Measurements from ENCODE around the gene C15orf61. TPM values are rescaled to one million over a fixed set of nuclear protein-coding genes. Genes with fewer than 3 reads are reported as not detected.
A peak's percentile ranks its signal among the peaks of the same experiment; 100 is the strongest.

The C15orf61 gene
- total RNA-seq, 2 donors from 2014 or later = 2.9 to 4.2 TPM

DNA sequence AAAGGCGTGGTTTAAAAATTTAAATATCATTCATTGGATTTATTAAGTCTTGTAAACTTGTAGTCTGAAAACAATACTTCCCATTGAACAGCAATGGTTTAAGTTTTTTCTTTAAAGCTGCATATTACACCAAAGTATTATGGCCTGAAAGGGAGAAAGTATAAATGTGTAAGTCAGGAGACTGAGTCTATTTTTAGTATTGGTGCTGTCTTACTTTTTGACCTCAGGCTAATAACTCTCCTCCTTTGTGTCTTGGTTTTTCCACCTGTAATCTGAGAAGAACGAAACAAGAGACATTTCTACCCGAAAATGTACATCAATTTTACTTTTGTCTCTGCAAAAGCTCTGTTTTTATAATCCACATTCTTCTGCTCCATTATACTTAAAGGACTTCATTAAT, 7.6 kb downstream of the C15orf61 start:
- Mint-ChIP-seq H3K4me1 (no peaks in the 10 kb centered on the region), H3K4me3 (no peak overlapping the region), H3K9me3 (no peaks in the 10 kb centered on the region), H3K36me3 (ENCODE audit: low read depth) (peaks cover 26% of the 10 kb centered on the region), H3K27ac (no peak overlapping the region), H3K27me3 (no peaks in the 10 kb centered on the region)
- no peak for ATAC-seq (replicated peaks)

DNA sequence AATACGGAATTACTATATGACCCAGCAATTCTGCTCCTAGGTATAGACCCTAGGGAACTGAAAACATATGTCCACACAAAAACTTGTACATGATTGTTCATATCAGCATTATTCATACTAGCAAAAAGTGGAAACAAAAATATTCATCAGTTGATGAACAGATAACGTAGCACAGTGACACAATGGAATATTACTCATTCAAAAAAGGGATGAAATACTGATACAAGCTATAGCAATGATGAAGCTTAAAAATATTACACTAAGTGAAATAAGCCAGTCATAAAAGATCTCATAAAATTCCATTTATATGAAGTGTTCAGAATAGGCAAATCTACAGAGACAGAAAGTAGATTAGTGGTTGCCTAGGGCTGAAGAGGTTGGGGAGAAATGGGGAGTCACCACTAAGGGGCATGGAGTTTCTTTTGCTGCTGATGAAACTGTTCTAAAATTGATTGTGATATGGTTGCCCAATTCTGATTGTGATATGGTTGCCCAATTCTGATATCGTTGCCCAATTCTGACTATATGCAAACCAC, 10.5 kb downstream of the C15orf61 start:
- H3K4me1 Mint-ChIP-seq = no peaks in the 10 kb centered on the region
- no peak overlapping the region for H3K27ac Mint-ChIP-seq
- H3K4me3 Mint-ChIP-seq = no peak overlapping the region
- H3K9me3 Mint-ChIP-seq = no peaks in the 10 kb centered on the region
- ATAC-seq (replicated peaks) = peak; percentile 86
- no peaks in the 10 kb centered on the region for H3K27me3 Mint-ChIP-seq
- H3K36me3 Mint-ChIP-seq (ENCODE audit: low read depth) = peaks cover 18% of the 10 kb centered on the region

DNA sequence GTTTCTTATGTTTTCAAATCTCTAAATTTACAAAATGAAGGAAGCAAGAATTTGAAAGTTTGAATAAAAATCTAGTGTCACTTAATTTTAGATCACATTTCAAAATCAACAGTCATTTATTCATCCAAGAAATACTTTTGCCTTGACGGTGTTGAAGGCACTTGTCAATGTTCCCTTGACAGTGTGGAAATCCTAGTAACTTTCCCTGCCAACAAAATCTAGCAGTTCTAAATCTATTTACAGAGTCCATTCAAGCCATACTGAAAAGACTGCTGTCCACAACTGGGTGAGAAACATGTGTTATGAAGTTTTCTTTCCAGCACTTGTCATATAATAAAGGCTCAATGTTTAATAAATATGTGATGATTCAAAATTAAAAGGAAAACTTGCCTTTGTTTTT, 12.9 kb downstream of the C15orf61 start:
- Mint-ChIP-seq H3K27ac (no peak overlapping the region), H3K4me1 (peaks cover 4% of the 10 kb centered on the region), H3K36me3 (ENCODE audit: low read depth) (peaks cover under 1% of the 10 kb centered on the region), H3K4me3 (no peak overlapping the region), H3K27me3 (no peaks in the 10 kb centered on the region), H3K9me3 (no peaks in the 10 kb centered on the region)
- ATAC-seq (replicated peaks) = no peak

DNA sequence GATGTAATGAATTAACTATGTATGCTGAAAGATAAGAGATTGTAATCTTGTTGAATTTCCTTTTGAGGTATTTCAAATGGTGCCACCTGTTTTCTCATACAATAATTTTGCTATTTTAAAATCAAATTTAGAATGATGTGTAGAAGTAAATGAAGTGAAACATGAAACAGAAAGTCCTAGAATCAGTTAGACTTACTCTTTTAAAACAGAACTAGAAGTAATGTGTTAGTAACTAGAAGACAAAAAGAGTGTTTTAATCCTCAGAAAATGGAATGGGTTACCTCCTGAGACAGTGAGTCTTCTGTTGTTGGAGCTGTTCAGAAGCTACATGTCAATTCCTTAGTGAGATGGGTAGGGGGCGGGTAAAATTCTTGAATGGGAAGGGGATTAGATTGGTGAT, 13.4 kb downstream of the C15orf61 start:
- Mint-ChIP-seq H3K27me3 (no peaks in the 10 kb centered on the region), H3K36me3 (ENCODE audit: low read depth) (no peaks in the 10 kb centered on the region), H3K4me3 (no peak overlapping the region), H3K4me1 (peaks cover 4% of the 10 kb centered on the region), H3K27ac (no peak overlapping the region), H3K9me3 (no peaks in the 10 kb centered on the region)
- ATAC-seq (replicated peaks) = no peak

DNA sequence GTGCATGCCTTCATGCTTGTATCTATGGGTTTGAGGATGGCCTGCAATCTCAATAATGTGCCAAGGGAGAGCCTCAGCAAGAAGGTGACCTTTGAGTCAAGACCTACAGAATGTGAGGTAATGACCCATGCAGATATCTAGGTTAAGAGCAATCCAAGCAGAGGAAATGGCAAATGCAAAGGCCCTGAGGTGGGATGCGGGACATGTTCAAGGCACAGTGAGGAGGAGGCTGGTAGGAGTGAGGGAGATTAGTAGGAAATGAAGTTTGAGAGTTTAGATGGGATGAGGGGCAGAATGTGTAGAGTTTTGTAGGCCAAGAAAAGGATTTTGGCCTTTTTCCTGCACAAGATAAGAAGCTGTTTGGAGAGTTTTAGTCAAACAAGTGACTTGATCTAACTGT, 16.8 kb downstream of the C15orf61 start:
- H3K4me1 Mint-ChIP-seq = peaks cover 9% of the 10 kb centered on the region
- no peak overlapping the region for H3K4me3 Mint-ChIP-seq
- H3K27ac Mint-ChIP-seq = no peak overlapping the region
- ATAC-seq (replicated peaks) = no peak
- H3K9me3 Mint-ChIP-seq = no peaks in the 10 kb centered on the region
- H3K27me3 Mint-ChIP-seq = no peaks in the 10 kb centered on the region
- no peaks in the 10 kb centered on the region for H3K36me3 Mint-ChIP-seq (ENCODE audit: low read depth)

DNA sequence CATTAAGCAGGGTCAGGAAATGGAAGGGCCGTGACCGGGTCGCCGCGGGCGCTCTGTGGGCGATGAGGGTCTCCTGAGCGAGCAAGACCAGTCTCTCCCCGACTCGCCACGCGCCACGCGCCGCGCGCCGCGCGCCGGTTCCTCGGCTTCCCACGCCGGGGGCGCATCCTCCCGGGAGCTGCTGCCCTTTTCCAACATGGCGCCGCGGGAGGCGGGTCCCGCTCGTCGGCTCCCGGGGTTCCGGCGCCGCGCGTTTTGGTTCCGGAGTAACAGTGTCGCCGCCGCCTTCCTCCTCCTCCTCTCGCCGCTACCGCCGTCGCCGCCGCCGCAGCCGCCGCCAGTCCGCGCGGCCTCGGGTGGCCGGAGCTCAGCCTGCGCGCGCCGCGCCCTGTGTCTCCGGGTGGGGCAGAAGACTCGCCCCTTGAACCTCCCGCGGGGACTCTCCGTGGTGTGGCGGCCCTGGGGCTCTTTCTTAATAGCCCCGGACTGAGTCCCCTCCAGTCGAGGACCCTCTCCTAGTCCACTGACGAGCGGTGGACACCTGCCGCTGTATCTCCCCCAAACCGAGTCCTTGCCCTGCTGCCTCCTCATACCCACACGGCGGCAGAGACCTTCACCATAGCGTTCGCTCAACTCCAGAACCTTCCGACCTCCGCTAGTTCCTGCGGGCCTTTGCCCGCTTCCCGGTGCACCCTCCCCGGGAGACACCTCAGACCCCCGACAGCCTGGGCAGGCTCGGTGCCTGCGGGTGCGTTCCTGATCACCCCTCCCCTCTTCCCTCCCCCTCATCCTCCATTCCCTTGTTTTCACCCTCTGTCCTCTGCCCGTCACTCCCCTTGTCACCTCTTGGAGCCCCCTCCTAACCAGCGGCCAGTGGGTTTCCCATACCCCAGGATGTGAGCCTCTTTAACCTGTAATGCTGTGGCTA, 21.8 kb downstream of the C15orf61 start, which contains the start of gene MAP2K5:
MAP2K5 (plus strand) TSS at position 284 of the 928 bp plus-strand sequence; CDS start at position 917, 633 bp downstream.
- Mint-ChIP-seq H3K36me3 (ENCODE audit: low read depth) (peaks cover under 1% of the 10 kb centered on the region), H3K9me3 (no peaks in the 10 kb centered on the region), H3K4me3 (peak within 1 kb of the TSS; percentile 97), H3K27ac (peak within 1 kb of the TSS; percentile 91), H3K4me1 (peaks cover 19% of the 10 kb centered on the region), H3K27me3 (no peaks in the 10 kb centered on the region)
- ATAC-seq (replicated peaks) = peak; percentile 80

DNA sequence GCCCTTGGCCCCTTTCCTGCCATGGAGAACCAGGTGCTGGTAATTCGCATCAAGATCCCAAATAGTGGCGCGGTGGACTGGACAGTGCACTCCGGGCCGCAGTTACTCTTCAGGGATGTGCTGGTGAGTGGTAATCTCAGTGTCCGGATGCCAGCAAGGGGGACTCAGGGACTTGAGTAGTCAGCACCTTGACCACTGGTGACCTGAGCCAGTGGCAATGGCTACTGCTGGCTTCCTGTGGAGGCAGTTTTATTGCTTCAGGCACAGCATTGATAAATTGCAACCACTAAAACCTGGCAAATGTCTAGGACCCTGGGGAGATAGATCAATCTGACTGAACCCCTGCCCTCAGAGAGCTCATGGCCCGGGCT, 22.4 kb downstream of the C15orf61 start:
- Mint-ChIP-seq H3K27ac (peak overlapping the region; percentile 81), H3K4me1 (peaks cover 16% of the 10 kb centered on the region), H3K36me3 (ENCODE audit: low read depth) (peaks cover 5% of the 10 kb centered on the region), H3K9me3 (no peaks in the 10 kb centered on the region), H3K4me3 (peak overlapping the region; percentile 97), H3K27me3 (no peaks in the 10 kb centered on the region)
- ATAC-seq (replicated peaks) = no peak

DNA sequence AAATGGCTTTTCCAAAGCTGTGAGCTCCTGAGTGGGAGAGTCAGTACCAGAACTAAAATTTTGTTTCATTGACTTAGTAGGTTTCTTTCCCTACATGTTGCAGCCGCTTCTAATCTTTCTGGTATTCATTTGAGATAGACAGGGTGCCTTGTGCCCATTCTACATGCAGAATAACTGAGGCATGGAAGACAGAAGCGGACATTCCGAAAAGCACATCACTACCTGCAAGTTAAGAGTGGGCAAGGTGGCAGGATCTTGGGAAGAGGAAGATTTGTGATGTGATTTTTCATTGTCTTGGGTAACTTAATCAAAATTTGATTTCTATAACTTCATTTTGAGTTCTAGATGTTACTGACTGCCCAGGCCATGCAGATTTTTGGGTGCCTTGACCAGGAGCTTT, 23.5 kb downstream of the C15orf61 start:
- Mint-ChIP-seq H3K4me1 (peaks cover 15% of the 10 kb centered on the region), H3K4me3 (peak overlapping the region; percentile 97)
- ATAC-seq (replicated peaks) = no peak

DNA sequence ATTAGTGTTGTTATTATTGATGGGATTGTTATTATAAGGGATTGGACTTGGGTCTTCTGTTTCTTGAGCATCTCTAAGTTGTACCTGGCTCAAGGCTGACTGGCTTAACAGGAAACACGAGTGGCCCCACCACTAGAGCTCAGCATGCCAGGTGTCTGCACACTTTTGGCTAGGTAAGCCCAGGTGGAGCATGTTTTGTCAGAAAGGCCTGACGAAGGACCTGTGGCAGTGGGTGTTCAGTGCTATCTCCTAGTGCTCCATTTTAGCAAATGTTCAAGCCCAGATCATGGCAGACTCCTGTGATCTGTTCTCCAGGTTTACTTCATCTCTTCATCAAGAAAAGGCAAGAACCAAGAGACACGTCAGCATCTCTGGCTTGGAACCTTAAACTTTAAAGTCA, 24.9 kb downstream of the C15orf61 start:
- Mint-ChIP-seq H3K9me3 (no peaks in the 10 kb centered on the region), H3K36me3 (ENCODE audit: low read depth) (peaks cover 24% of the 10 kb centered on the region), H3K4me1 (peaks cover 11% of the 10 kb centered on the region), H3K27me3 (no peaks in the 10 kb centered on the region), H3K27ac (no peak overlapping the region), H3K4me3 (no peak overlapping the region)
- ATAC-seq (replicated peaks) = no peak

More for the DNA sequence above, 23.5 kb downstream of the C15orf61 start:
- no peak overlapping the region for H3K27ac Mint-ChIP-seq
- H3K27me3 Mint-ChIP-seq = no peaks in the 10 kb centered on the region
- H3K9me3 Mint-ChIP-seq = no peaks in the 10 kb centered on the region
- peaks cover 12% of the 10 kb centered on the region for H3K36me3 Mint-ChIP-seq (ENCODE audit: low read depth)

DNA sequence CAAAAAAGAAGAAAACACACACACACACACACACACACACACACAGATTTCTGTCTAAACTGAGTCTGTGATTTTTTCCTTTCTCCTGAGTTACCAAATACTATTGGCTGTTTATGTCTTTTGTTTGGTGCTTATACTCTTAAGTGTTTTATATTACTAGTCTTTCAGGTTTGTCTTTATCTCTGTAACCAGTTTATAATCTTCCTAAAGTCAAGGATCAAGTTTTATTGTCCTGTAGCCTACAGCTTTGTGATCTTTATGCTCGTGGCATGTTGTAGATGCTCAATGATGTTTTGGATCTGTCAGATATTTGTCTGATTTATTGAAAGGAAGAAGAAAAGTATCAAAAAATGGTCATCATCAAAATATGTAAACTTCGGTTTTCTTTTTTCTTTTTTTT, 26.1 kb downstream of the C15orf61 start:
- Mint-ChIP-seq H3K36me3 (ENCODE audit: low read depth) (peaks cover 32% of the 10 kb centered on the region), H3K4me1 (peaks cover 11% of the 10 kb centered on the region), H3K27me3 (no peaks in the 10 kb centered on the region), H3K4me3 (no peak overlapping the region), H3K9me3 (no peaks in the 10 kb centered on the region), H3K27ac (no peak overlapping the region)
- no peak for ATAC-seq (replicated peaks)

DNA sequence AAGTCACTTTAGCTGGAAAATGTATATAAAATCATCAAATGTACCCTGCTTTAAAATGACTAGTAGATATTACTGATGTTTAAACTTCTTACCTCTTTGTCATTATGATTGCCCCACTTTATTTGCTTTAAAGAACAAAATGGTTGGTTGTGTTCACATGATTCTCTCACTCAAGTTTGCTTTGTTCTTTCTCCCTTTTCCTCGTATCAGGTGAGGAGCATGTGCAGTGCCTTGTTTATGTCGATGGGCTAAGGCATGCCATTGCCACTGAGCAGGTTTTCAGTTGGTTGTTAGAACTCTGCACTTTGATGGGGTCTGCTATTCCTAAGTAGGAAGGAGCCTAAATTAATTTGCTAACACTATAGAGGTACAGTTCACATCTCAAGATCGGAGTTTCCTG, 26.9 kb downstream of the C15orf61 start:
- Mint-ChIP-seq H3K27ac (no peak overlapping the region), H3K9me3 (no peaks in the 10 kb centered on the region), H3K4me3 (no peak overlapping the region), H3K27me3 (no peaks in the 10 kb centered on the region), H3K4me1 (peaks cover 11% of the 10 kb centered on the region), H3K36me3 (ENCODE audit: low read depth) (peaks cover 32% of the 10 kb centered on the region)
- ATAC-seq (replicated peaks) = no peak

DNA sequence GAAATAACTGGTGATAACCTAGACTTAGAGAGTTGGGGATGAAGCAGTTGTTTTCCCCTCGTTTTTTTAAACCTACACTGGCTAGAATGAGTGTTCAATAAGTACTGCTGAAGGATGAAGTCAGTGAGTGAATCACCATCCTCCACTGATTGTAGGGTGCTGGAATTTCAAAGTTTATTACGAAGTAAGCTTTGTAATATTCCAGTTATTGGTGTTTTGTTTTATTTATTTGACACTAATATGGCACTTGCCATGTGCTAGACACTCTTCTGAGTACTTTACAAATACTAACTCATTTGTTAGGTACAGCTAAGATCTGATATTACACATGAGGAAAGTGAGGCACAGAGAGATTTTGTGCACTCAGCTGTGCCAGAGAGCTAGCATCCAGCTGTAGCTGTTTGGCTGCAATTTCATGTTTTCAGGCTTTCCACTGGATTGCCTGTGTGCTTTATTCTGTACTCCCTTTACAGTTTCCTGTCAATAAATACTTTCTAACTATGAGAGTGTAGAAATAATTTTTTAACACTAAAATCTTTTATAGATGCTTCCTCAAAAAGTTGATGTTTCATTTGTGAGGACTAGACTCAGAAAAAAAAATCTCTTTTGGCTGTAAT, 27.4 kb downstream of the C15orf61 start:
- H3K27me3 Mint-ChIP-seq = no peaks in the 10 kb centered on the region
- H3K27ac Mint-ChIP-seq = no peak overlapping the region
- no peaks in the 10 kb centered on the region for H3K9me3 Mint-ChIP-seq
- no peak for ATAC-seq (replicated peaks)
- no peak overlapping the region for H3K4me3 Mint-ChIP-seq
- H3K36me3 Mint-ChIP-seq (ENCODE audit: low read depth) = peaks cover 32% of the 10 kb centered on the region
- peaks cover 11% of the 10 kb centered on the region for H3K4me1 Mint-ChIP-seq

DNA sequence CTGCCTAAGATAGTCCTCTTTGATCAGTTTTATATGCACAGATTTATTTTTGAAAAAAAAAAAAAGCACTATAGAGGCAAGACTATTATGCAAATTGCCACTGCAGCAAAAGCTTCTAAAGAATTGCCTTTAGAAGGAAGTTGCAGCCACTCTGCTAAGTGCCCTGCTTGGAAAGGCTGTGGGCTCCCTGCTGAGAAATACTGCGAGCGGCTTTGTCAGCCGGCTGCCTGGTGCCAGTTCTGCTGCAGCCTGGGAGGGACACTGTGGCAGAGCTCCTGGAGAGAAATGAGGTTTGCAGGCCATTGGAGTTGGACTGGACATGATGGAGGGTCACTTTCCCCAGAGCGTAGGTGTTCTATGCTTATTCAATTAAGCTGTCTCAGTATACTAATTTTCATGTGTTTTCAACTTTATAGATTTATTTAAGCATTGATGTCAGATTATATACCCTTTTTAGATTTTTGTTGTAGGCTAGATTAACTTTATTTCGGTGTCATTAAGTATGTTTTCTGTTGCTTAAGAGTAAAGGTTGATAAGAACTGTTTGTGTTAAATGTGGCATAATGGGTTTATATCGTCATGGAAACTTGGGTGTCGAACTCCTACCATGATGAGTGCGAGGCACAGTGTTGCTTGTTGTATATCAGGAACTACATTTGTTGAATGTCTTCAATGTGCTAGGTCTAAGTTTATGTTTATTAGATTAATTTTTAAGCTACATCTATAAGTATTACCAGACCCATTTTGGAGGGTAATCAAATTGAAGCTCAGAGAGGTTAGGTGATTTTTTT, 28.1 kb downstream of the C15orf61 start:
- no peaks in the 10 kb centered on the region for H3K9me3 Mint-ChIP-seq
- no peak overlapping the region for H3K27ac Mint-ChIP-seq
- H3K4me3 Mint-ChIP-seq = no peak overlapping the region
- H3K36me3 Mint-ChIP-seq (ENCODE audit: low read depth) = peaks cover 32% of the 10 kb centered on the region
- ATAC-seq (replicated peaks) = no peak
- H3K4me1 Mint-ChIP-seq = peaks cover 11% of the 10 kb centered on the region
- H3K27me3 Mint-ChIP-seq = no peaks in the 10 kb centered on the region

DNA sequence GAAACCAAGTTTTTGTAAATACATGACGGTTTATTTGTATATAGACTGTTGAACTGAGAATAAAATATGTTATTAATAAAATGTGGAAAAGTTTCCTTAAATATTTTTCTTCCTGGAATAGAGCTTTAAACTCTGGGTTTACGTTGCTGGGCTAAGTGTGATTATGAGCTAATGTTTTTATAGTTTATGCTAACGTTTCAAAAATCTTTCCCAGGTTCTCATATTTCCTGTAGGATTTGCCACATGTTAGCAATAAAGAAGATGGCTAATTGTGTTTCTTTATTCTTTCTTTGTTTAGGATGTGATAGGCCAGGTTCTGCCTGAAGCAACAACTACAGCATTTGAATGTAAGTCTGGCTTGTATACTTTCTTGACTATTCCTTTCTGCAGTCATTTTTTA, 28.8 kb downstream of the C15orf61 start:
- ATAC-seq (replicated peaks) = no peak
- no peak overlapping the region for H3K27ac Mint-ChIP-seq
- H3K4me3 Mint-ChIP-seq = no peak overlapping the region
- no peaks in the 10 kb centered on the region for H3K27me3 Mint-ChIP-seq
- H3K36me3 Mint-ChIP-seq (ENCODE audit: low read depth) = peaks cover 35% of the 10 kb centered on the region
- H3K9me3 Mint-ChIP-seq = no peaks in the 10 kb centered on the region
- H3K4me1 Mint-ChIP-seq = peaks cover 6% of the 10 kb centered on the region
